Measurements from ENCODE around the gene AMPH.

DNA sequence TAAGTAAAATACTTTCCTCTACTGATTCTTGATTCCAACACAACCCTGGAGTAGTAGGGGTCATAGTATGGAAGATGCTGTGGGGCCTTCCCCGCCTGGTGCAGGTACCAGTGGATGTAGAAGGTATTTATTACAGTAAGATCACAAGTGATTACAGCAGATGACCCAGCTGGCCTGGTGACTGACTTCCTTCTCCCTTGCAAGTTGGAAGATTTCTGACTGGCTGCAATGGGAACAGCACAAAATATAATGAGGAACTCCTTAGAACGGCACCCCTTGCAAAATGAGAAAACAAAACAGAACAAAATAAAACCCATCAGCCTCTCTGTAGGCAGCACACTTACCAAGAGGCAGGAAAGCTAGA is 296.1 kb downstream of the AMPH start:
- TF ChIP-seq, protein P1, sequence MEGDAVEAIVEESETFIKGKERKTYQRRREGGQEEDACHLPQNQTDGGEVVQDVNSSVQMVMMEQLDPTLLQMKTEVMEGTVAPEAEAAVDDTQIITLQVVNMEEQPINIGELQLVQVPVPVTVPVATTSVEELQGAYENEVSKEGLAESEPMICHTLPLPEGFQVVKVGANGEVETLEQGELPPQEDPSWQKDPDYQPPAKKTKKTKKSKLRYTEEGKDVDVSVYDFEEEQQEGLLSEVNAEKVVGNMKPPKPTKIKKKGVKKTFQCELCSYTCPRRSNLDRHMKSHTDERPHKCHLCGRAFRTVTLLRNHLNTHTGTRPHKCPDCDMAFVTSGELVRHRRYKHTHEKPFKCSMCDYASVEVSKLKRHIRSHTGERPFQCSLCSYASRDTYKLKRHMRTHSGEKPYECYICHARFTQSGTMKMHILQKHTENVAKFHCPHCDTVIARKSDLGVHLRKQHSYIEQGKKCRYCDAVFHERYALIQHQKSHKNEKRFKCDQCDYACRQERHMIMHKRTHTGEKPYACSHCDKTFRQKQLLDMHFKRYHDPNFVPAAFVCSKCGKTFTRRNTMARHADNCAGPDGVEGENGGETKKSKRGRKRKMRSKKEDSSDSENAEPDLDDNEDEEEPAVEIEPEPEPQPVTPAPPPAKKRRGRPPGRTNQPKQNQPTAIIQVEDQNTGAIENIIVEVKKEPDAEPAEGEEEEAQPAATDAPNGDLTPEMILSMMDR (conservative IDR thresholded peaks at IDR 0.05; ENCODE audit: low read depth, low read length), result no peak
- TF ChIP-seq RAD21 (IDR thresholded peaks at IDR 0.05; ENCODE audit: low read length), result no peak
- TF ChIP-seq POLR2A (IDR thresholded peaks at IDR 0.05; ENCODE audit: low read depth, low read length), result no peak
- no peak for TF ChIP-seq MAZ (IDR thresholded peaks at IDR 0.05; ENCODE audit: borderline replicate concordance, low read depth, low read length)
- no peak for TF ChIP-seq FOS (IDR thresholded peaks at IDR 0.05; ENCODE audit: low read depth, low read length)
- no peak for TF ChIP-seq USF2 (IDR thresholded peaks at IDR 0.05; ENCODE audit: low read depth, low read length)
- no peak for TF ChIP-seq BHLHE40 (IDR thresholded peaks at IDR 0.05; ENCODE audit: low read depth, low read length)
- no peak for TF ChIP-seq CHD1 (IDR thresholded peaks at IDR 0.05; ENCODE audit: low read depth, low read length)
- TF ChIP-seq RFX5 (IDR thresholded peaks at IDR 0.05; ENCODE audit: low read depth, low read length), result no peak
- TF ChIP-seq MAFK (IDR thresholded peaks at IDR 0.05; ENCODE audit: low read depth, low read length), result no peak
- TF ChIP-seq MXI1 (IDR thresholded peaks at IDR 0.05; ENCODE audit: borderline replicate concordance, low read depth, low read length), result no peak
- TF ChIP-seq, protein P2, sequence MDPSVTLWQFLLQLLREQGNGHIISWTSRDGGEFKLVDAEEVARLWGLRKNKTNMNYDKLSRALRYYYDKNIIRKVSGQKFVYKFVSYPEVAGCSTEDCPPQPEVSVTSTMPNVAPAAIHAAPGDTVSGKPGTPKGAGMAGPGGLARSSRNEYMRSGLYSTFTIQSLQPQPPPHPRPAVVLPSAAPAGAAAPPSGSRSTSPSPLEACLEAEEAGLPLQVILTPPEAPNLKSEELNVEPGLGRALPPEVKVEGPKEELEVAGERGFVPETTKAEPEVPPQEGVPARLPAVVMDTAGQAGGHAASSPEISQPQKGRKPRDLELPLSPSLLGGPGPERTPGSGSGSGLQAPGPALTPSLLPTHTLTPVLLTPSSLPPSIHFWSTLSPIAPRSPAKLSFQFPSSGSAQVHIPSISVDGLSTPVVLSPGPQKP (IDR thresholded peaks at IDR 0.05; ENCODE audit: borderline replicate concordance, low read depth, low read length), result no peak
